22Rv1 (cell line): ENCODE data around the gene GPR180.

Source experiments
- H3K27ac ChIP-seq: fragments of 450-650 bp; 2 replicates; pipeline ENCODE4 v1.5.1; 2017
- ZFX ChIP-seq: fragments of 450-650 bp; IDR thresholded peaks from 2 replicates; pipeline ENCODE4 v1.6.1; 2017; ENCODE audit warnings: antibody characterized with exemption, borderline replicate concordance
- TF ChIP-seq, protein P1 (sequence below): fragments of 450-650 bp; IDR thresholded peaks from 2 replicates; pipeline ENCODE4 v1.5.1; 2017; ENCODE audit warnings: mild to moderate bottlenecking

The GPR180 gene

DNA sequence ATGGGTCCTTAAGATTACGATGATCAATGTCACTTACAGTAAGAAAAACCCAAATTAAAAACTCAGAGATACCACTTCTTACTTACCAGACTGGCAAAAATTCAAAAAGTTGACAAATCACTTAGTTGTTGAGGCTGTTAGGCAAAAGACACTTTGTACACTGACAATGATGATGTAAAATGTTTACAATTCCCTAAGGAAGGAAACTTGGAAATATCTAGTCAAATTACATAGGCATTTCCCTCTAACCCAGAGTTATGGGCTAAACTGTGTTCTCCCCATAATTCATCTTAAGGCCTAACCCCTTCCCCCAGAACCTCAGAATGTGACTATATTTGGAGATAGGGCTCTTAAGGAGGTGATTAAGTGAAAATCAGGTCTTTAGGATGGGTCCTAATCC lies 17.7 kb upstream of the GPR180 start:
- TF ChIP-seq ZFX = no peak
- no peak overlapping the region for H3K27ac ChIP-seq

- TF ChIP-seq, protein P1, sequence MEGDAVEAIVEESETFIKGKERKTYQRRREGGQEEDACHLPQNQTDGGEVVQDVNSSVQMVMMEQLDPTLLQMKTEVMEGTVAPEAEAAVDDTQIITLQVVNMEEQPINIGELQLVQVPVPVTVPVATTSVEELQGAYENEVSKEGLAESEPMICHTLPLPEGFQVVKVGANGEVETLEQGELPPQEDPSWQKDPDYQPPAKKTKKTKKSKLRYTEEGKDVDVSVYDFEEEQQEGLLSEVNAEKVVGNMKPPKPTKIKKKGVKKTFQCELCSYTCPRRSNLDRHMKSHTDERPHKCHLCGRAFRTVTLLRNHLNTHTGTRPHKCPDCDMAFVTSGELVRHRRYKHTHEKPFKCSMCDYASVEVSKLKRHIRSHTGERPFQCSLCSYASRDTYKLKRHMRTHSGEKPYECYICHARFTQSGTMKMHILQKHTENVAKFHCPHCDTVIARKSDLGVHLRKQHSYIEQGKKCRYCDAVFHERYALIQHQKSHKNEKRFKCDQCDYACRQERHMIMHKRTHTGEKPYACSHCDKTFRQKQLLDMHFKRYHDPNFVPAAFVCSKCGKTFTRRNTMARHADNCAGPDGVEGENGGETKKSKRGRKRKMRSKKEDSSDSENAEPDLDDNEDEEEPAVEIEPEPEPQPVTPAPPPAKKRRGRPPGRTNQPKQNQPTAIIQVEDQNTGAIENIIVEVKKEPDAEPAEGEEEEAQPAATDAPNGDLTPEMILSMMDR = no peak
- TF ChIP-seq ZFX = no peak
- H3K27ac ChIP-seq = no peak overlapping the region
Measured at GRCh38 chr13:94585543-94586101, 16.0 kb upstream of the GPR180 start.

DNA sequence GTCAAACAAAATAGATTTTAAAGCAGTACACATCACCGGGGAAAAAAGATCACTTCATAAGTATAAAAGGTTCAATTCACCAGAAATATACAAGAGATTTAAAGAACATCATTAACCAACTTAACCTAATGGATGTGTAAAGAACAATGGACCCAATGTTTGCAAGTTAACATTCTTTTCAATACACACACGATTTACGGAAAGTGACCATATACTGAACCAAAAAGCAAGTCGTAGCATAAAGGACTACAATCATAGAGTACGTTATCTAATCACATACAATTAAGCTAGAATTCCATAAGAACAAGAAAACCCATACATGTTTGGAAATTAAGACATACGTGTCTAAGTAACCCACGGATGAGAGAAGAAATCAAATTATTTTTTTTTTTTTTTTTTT lies 15.3 kb upstream of the GPR180 start:
- TF ChIP-seq, protein P1 = no peak
- TF ChIP-seq ZFX = no peak

DNA sequence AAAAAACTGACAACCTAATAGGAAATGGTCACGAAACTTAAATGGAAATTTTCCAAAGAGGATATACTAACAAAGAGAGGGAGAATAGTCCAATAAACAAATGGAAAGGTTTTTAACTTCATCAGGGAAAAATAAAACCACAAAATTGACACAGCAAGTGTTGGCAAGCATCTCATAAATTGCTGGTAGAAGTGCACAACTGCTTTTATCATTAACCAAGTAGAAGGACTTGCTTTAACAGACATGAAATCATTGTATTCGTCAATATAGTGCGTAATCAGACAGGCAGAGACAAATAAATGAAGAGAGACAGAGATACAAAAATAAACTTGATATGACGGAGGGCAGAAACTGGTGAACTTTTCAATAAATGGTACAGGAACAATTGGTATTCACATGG lies 13.1 kb upstream of the GPR180 start:
- no peak overlapping the region for H3K27ac ChIP-seq
- TF ChIP-seq ZFX = no peak
- TF ChIP-seq, protein P1 = no peak

More for the DNA sequence above, 15.3 kb upstream of the GPR180 start:
- no peak overlapping the region for H3K27ac ChIP-seq

GRCh38 chr13:94590744-94591143 lies 10.9 kb upstream of the GPR180 start:
- no peak for TF ChIP-seq ZFX
- TF ChIP-seq, protein P1 = no peak
- no peak overlapping the region for H3K27ac ChIP-seq

DNA sequence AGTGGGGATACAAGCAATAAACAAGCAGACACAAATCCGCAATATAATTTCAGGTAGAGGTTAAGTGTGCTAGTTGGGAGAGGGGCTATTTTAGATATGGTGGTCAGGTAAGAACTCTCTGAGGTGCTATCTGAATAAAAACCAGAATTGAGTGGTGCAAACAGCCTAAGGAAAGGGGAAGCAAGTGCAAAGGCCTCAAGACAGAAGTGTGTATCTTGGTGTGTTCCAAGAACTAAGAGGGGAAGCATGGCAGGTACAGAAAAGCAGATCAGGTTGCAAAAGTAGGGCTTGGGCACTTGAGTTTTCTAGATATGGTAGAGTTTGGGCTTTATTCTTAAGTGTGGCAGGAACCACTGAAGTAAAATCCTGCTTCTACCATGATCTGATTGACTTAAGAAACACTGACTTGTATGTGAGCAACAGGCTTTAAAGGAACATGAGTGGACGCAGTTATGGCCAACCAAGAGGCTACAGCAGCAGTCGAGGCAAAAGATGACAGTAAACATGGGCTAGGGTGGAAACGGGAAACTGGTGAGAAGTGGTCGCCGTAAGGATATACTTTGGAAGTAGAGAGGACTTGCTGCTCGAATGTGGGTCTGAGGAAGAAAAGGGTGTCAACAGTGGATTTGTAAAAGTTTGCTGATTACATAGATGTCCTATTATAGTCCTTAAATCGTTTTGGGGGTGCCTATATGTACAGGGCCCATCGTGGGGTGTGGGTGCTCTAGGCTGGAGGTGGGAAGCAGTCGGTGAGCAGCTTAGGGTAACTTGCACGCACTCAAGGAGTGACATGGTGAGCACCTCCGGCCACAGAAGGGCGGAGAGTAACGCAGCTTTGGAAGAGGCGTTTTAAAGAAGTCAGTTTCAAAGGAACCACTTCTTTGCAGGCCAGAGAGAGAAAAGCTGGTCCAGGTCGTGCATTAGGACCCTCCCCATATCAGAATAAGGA lies 6.4 kb upstream of the GPR180 start:
- no peak for TF ChIP-seq ZFX
- TF ChIP-seq, protein P1 = no peak
- H3K27ac ChIP-seq = peak overlapping the region; percentile 65

DNA sequence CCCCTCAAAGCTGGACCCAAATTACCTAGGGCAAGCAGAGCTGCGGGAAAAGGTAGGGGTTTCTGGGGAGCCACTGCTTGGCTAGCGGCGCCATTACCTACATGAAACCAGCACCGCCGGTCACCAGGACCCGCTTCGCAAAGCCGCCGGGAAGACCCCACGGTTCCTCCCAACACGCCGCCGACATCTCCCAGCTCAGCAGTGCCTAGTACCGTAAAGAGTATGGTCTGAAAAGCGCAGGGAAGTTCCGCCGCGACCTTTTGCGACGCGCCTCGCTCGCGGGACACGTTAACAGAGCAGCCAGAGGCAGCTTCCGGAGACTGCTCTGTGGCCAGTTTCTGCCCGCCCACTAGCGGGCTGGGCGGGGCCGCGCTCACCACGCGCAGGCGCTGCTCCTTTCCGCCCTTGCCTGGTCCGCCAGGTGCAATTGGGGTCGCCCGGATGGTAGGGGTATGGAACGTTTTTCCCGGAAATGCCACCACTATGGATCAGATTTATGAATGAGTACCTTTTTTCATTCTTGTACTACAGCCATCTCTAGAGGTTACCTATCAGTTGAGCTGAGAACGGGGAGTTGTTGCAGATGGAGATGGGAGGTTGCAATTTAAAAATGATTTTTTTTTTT lies 5.6 kb upstream of the GPR180 start, which contains the start of gene TGDS:
Gene TGDS, minus strand, starts transcription at position 203 of the 625 bp plus-strand sequence. Its CDS starts 16 bp downstream, at position 187.
- H3K27ac ChIP-seq = peak within 1 kb of the TSS; percentile 65
- TF ChIP-seq, protein P1 = no peak
- no peak for TF ChIP-seq ZFX
